HUDEP-2 (cell line): Measurements from ENCODE around the gene REEP5.
A peak's percentile ranks its signal among the peaks of the same experiment; 100 is the strongest.
"Not testable (repeated sequence)": the region's sequence is repeated elsewhere in the genome, so short reads cannot be mapped to it uniquely, and the experiment has no call there.

Experiments
- DNase-seq, 76 experiments: peaks; one replicate each; lab custom pipeline; 2025; ENCODE audit not compliant: unreplicated experiment in 76 of 76; lab: John Stamatoyannopoulos, UW

REEP5 gene

DNA sequence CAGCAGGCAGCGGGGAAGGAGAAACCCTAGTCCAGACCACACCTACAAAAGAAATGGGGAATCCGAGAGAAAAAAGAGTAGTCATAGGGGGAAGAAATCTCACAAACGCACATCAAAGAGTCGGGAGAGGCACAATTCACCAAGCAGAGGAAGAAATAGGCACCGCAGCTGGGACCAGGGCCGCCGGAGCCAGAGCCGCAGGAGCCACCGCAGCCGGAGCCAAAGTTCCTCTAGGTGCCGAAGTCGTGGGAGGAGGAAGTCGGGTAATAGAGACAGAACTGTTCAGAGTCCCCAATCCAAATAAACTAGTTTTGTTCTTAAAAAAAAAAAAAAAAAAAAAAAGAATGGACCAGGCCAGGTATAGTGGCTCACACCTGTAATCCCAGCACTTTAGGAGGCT lies 29.3 kb downstream of the REEP5 start:
- no peak for DNase-seq

DNA sequence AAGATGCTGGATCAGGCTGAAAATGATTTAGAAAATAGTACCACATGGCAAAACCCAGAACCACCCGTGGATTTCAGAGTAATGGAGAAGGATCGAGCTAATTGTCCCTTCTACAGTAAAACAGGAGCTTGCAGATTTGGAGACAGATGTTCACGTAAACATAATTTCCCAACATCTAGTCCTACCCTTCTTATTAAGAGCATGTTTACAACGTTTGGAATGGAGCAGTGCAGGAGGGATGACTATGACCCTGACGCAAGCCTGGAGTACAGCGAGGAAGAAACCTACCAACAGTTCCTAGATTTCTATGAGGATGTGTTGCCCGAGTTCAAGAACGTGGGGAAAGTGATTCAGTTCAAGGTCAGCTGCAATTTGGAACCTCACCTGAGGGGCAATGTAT lies 30.0 kb downstream of the REEP5 start:
- not testable (repeated sequence) for DNase-seq

DNA sequence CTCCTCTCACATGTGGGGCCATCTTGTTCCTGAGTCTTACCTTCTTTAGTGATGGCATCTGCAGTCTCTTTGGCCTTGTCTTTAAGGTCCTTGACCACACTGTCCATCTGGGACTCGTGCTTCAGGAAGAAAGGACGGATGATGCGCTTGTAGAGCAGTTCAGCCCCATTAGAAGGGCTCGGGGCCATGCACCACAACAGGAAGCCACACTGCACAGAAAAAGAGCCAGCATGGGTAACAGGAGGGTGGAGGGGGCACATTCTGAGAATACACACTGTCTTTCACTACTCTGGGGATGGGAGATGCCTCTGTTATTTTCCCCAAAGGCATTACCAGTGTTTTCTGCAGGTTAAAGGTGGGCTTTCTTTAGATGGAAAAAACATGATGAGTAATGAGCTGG lies 35.1 kb downstream of the REEP5 start:
- DNase-seq: no peak

DNA sequence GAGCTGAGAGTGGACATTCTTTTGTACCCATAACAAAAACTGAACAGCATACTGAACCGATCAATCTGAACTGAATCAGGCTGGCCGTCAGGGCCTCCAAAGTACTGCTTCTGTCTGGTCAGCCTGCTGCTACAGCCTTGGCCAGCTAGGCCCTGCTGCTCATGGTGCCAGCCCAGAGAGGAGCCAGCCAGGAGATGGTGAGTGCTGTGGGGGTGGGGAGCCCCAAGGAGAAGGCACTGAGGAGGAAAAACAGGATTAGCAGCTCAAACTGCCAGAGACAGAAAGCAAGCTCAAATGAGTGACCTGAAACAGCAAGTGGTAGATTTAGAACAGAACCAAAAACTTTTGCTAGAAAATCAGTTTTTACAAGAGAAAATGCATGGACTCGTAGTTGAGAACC lies 37.0 kb downstream of the REEP5 start:
- no peak for DNase-seq

DNA sequence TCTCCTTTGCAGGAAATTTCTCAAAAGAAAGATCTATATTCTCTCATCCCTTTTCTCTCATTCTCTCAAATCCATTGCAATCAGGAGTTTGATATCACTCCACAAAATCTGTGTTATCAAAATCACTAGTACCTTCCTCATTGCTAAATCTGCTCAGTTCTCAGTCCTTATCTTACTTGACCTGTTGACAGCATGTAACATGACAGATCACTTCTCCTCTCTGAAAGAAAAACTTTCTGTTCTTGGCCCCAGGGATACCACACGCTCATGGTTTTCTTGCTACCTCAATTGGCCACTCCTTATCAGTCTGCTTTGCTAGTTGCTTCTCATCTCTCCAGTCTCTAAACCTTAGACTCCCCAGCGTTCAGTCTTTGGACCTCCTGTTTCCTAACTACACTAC lies 38.8 kb downstream of the REEP5 start:
- peak in 2 of 76 experiments; percentile 5 to 19 for DNase-seq

DNA sequence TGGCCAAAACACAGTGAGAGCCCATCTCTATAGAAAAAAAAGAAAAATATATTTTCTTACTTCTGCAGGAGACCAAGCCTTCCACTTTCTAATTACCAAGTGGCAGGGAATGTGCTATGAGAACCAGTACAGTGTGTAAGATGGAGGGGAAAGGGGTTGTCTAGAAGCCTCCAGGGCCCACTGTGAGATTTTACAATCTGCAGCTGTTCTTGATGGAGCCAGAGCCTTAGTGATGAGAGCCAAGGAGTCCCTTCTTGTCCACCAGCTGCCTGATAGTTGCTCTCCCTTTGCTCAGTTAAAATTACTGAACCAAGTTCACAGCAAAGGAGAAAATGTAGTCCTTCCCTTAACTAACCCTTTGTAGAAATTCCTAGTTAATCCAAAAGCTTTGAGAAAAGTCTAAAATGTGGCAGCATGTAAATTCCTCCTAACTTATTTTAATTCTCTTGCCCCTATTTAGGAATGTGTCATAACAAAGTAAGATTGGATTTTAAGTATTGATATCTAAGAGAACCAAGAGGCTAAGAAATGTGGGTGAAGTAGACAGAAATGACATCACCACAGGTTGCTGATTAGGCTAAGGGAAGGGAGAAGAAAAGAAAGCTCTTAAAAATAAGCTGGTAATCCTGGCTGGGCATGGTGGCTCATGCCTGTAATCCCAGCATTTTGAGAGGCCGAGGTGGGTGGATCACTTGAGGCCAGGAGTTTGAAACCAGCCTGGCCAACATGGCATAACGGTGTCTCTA lies 41.6 kb downstream of the REEP5 start:
- no peak for DNase-seq

DNA sequence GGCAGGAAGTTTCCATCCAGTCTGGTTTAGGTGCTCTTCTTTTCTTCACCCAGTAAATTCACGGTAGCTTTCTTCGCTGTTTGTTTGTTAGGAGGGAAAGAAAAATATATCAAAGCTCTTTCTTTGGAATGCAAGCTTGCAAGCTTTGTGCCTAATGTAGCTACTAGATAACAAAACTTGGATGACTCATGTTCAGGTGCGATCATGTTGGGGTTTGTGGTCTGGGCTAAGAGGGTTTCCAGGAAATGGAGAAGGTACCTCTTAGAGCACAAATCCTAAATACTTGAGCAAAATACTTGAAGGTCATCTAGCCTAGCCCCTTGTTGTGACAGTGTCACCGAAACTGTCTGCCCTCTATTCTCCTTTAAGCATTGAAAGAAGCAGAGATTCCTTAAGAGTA lies 43.3 kb downstream of the REEP5 start:
- peak in 3 of 76 experiments; percentile 3 to 21 (median 20) for DNase-seq

DNA sequence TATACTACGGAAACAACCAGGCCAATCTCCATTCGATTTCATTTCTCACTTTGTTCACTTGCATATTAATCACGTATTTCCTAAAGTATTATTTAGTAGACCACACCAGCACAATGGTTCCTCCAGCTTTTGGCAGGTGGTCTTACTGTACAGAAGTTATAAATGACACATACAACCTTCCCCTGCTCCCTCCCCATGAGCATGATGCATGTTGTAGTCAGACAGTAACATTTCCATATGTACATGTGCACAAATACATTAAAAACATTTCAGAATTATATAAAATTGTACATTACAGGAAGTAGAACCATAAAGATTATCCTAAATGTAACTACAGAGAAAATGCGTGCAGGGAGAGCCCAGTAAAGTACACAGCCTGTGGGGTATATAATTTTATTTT lies 43.9 kb downstream of the REEP5 start:
- DNase-seq: no peak

DNA sequence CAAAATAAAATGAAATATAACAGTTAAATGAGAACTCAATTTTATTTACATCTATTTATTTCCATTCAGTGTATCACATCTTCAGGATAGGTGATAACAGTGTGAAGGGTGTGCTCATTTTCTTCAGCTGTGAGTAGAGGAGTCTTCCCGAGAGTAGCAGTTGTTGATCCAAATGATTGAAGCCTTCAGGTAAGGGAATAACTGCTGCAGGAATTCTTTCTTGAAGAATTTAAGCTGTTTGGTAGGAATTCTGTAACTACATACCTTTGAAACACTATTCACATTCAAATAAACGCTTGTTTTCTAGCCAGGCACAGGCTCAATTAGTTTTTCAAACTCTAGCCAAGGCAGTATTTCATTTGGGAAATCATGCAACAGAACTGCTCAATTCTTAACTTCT lies 45.7 kb downstream of the REEP5 start:
- DNase-seq: no peak

DNA sequence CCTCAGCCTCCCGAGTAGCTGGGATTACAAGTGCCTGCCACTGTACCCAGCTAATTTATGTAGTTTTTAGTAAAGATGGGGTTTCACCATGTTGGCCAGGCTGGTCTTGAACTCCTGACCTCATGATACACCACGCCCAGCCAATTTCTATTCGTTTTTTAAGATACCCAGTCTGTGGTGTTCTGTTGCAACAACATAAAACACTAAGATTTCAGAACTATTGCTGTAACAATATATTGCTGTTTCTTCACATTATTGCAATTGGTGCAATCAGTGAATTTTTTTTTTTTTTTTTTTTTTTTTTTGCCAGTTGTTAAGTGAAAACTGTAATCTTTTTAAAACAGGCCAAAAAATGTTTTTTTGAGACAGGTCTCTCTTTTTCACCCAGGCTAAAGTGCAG lies 51.1 kb downstream of the REEP5 start:
- DNase-seq: no peak

DNA sequence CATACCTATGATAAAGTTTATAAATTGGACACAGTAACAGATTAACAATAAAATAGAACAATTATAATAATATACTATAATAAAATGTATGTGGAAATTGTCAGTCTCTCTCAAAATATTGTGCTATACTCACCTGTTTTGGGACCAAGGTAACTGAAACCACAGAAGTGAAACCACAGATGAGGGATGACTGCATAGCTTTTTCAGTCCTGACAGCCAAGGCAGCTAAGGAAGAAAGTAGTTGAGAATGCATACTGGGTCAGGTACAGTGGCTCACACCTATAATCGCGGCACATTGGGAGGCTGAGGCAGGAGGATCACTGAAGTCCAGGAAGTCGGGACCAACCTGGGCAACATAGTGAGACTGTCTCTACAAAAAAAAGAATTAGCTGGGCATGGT lies 52.1 kb downstream of the REEP5 start:
- no peak for DNase-seq

DNA sequence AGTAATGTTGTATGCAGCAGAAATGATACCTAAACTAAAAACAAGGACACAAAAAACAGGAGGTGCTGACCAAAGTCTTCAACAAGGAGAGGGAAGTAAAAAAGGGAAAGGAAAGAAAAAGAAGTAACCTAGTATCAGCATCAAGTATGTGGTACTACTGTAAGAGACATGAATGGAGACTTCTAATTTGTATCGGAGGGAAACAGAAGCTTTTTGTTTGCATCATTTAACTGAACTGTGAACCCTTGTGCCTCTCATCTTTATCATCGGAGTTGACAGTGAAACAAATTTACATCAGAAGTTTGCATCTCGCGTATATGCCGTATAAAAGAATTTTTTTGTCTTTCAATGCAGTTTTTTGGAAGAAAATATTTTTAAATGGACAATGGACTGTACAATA lies 54.6 kb downstream of the REEP5 start:
- no peak for DNase-seq

DNA sequence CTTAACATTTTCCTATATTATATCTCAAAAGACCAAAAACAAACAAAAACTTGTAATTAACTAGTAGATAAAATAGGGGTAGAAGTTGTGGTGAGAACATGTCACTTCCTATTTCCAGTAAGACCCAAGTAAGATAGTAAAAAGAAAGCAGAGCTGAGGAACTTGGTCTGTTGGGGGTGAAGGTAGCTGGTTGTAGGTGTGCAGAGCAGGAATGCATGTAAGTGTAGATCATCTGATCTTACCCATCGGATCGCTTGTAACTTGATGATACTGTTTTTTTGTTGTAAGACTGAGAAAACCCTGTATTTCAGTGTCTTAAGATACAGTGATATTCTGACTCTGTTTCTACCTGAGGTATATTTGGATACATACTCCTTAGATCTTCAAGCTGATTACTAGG lies 55.3 kb downstream of the REEP5 start:
- no peak for DNase-seq

DNA sequence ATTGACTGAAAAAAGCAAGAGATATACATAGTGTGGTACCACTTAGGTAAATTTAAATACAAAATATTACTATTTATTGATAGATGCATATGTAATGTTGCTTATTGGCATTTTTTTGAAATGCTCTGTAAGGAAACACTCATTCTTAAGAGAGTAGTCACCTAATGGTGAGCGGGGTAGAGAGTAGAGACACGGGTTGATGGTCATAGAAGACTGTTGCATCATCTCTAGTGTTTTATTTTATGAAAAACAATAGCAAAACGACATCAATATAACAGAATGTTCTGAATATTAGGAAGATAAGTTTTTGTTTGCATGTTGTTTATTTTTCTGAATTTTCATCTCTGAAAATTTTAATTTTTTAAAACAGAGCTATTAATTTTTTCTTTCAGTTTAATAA lies 56.9 kb downstream of the REEP5 start:
- no peak for DNase-seq

DNA sequence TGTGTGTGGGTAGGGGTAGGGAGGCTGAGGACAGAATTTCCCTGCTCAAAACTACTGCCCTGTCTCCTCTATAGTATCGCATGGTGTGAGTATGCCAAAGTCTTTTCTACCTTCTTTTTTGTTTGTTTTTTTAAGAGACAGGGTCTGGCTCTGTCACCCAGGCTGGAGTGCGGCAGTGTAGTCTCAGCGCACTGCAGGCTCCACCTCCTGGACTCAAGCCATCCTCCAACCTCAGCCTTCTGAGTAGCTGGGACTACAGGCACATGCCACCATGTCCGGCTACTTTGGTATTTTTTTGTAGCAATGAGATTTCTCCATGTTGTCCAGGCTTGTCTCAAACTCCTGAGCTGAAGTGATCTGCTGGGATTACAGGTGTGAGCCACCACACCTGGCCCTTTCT lies 58.5 kb downstream of the REEP5 start:
- peak in 2 of 76 experiments; percentile 10 to 29 for DNase-seq

DNA sequence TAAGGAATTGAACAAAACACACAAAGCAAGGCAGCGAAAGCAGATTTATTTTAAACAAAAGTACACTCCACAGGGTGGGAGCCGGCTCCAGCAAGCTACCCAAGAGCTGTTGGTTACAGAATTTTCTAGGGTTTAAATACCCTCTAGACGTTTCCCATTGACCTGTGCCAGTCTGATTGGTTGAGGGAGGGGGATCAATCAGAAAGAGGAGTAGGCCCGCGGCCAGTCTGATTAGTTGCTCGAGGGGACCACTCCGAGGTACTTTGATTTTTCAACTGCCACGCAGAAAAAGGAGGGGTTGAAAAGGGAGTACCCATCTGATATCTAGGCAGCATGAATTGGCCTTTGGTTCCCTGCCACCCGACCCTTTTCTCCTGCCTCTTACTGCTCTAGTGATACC lies 59.9 kb downstream of the REEP5 start:
- no peak for DNase-seq

DNA sequence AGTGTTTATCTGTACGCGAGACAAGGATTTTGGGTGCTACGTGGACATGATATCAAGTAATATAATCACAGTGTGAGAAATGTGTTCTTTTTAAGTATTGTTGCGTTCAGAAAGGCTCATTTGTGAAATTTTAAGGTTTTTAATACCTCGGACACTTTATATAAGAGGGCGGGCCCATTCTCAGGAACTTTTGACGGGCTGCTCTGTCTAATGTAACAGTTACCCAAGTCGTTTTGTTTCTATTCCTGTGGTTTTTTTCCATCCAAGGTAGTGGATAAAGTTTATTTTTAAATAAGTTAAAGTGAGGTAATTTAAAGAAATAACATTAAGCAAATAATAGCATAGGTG lies 60.4 kb downstream of the REEP5 start:
- no peak for DNase-seq

DNA sequence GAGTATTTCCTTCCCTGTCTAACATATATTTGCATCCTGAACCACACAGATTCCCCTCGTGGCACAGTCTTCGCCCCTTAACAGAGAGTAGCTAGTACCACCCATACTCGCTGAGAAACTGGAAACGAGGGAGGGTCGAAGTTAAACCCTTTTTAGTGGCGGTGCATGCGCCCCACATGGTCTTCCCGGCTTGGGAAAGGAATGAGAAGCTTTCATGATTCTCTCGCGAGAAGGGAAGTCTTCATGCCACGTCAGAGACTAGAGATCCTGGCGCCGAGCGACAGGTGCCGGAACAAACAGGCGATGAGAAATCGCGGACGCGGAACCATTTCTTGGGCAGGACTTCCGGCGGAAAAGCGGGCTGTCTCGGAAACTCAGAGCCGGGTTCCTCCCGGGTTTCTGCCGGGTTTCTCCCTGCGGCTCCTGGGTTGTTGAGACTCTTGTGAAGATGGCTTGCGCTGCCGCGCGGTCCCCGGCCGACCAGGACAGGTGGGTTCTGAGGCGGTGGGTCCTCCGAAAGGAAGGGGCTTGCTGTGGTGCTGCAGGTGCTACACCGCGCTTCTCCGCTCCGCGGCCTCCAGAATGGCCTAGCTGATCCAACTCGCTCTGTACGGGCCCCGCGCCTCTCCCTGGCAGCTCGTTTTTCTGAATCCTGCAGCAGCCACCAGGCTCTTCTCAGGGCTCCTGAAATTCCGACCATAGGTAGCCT lies 60.9 kb downstream of the REEP5 start, which contains the start of gene SRP19:
SRP19 (plus strand) TSS at position 359 of the 709 bp plus-strand sequence; CDS start at position 449, 90 bp downstream.
- peak; percentile 20 to 93 (median 86) for DNase-seq

DNA sequence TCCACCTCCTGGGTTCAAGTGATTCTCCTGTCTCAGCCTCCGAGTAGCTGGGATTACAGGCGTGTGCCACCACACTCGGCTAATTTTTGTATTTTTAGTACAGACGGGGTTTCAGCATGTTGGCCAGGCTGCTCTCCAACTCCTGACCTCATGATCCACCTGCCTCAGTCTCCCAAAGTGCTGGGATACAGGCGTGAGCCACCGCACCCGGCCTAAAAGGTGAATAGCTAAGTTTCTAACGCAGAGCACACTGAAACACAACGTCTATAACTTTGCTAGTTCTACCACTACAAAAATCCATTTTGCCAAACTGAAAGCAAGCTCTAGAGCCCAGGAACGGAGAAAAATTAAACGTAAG lies 61.5 kb downstream of the REEP5 start:
- DNase-seq: not testable (repeated sequence)

DNA sequence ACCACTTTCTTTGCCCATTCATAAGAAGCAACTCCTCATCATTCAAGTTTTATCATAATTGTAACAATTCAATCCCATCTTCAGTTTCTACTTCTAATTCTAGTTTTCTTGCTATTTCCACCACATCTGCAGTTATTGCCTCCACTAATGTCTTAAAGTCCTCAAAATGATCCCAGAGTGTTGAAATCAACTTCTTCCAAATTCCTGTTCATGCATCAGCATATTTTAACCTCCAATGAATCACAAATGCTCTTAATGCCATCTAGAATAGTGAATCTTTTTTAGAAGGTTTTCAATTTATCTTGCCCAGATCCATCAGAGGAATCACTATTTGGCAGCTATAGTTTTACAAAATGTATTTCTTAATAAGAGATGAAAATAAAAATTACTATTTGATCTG lies 64.2 kb downstream of the REEP5 start:
- DNase-seq: no peak

DNA sequence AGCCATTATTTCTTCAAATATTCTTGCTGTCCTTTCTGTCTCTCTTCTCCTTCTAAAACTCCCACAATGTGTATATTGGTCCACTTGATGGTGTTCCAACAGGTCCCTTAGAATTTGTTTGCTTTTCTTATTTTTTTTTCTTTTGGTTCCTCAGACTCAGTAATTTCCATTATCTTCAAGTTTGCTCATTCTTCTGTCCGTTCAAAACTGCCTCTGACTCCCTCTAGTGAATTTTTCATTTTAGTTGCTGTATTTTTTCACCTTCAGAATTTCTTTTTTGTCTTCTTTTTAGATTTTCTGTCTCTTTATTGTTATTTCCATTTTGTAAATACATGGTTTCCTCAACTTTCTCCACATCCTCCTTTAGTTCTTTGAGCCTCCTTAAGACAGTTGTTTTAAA lies 67.4 kb downstream of the REEP5 start:
- no peak for DNase-seq

DNA sequence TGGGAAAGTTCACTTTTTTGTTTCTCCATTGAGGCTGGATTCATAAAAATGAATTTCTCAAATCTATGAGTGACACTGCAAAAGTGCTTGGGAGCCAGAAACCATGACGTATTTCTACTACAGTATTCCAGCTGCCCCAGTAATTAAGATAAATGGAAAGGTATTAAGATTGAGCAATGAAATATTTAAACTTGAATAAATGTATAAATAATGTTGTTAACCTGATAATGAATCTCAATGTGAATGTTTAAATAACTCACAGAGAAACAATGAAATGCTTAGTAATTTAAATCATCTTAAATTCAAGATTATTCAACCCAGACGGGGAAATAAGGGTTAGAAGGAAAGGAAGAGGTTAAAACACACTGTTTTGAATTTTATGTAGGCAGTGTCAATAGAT lies 72.1 kb downstream of the REEP5 start:
- no peak for DNase-seq
